ENCODE measurements around the gene HMGN1. TPM values are rescaled to one million over a fixed set of nuclear protein-coding genes. Genes with fewer than 3 reads are reported as not detected.
A peak's percentile ranks its signal among the peaks of the same experiment; 100 is the strongest.

Gene HMGN1, protein sequence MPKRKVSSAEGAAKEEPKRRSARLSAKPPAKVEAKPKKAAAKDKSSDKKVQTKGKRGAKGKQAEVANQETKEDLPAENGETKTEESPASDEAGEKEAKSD
- 100 to 1,000 TPM; 141 to 270 TPM for total RNA-seq

DNA sequence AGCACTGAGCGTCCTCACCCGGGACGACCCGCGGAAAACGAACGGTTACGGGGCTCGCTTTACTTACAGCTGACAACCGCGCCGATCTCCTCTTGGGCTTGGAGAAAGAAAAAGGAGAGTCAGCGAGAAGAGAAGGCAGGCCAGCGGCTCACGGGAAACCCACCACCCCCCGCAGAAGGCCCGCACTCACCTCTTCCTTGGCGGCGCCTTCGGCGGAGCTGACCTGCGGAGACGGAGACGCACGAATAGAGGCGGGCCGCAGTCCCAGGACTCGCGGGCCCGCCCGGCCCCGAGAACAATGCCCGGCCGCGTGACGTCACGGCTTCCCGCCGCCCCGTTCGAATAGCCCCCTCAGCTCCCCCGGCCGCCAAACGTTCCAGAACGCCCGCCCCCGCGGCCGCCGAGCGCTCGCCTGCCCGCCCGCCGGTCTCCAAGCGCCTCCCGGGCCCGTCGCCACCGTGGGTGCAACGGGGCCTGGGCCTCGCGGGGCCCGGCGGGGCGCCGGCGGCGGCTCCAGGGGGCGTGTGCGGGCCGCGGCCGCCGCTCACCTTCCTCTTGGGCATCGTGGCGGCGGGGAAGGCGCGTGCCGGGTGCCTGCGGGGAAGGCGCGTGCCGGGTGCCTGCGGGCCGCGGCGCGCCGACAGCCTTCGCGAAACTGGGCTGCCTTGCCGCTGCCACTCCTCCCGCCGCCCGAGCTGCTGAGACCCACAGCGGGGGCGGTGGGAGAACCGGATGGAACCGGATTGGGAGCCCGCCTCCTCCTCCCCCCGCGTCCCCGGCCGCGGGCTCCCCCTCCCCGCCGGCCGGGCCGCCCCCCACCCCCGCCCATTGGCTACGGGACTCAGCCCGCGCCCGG lies at the start of gene HMGN1:
HMGN1 (minus strand) TSS at position 734 of the 856 bp plus-strand sequence; CDS start at position 563, 171 bp downstream.
- intact Hi-C loops (cut with DNase I), result loop anchor here (2.0 kb wide), 2 partner anchors 36 to 38 kb away; partner anchors contain the start of gene BRWD1
- no peaks in the 10 kb centered on the region for H3K9me3 ChIP-seq
- under 1% methylated on average over 76 of the region's 116 CpGs for WGBS

DNA sequence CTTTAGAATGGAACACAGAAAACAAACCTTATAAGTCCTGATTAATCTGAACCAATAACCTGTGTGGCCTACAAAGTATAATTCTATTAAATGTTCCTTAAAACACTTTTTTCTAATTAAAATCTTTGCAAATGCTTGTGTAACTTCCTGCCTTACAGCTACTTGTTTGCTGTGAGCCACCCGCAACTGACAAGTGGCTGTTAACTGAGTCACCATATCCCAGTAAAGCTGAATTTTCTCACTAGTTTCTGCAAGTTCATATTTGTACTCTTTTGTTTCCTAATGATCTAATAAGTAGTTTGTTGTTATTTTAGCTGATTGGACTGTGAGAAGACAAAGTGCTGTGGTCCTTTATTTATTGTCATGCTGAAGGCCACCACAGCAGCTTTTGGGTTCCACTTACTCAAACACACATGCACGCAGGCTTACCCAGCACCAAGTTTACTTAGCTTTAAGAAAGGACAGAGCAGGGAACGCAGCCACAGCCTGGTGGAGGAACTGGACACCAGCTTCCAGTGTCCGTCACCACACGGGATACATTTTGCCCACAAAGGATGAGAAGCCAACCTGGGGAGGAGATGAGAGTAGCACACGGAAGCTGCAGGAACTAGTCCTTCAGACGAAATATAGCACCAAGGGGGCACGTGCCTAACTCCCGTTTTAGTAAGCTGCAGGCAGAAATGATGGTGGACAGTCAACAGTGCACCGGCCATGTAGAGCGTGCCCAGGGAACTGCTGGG lies 48.9 kb upstream of the HMGN1 start:
- H3K4me1 ChIP-seq (replicated peaks), result no peaks in the 10 kb centered on the region
- intact Hi-C loops (cut with DNase I), result no loop called here
- H3K27ac ChIP-seq, result no peak overlapping the region
- DNase-seq (ENCODE audit: low spot score), result no peak
- TF ChIP-seq POLR2A (IDR thresholded peaks at IDR 0.05) (no peak), POLR2AphosphoS5 (IDR thresholded peaks at IDR 0.05) (no peak)
- TF ChIP-seq, protein P1, sequence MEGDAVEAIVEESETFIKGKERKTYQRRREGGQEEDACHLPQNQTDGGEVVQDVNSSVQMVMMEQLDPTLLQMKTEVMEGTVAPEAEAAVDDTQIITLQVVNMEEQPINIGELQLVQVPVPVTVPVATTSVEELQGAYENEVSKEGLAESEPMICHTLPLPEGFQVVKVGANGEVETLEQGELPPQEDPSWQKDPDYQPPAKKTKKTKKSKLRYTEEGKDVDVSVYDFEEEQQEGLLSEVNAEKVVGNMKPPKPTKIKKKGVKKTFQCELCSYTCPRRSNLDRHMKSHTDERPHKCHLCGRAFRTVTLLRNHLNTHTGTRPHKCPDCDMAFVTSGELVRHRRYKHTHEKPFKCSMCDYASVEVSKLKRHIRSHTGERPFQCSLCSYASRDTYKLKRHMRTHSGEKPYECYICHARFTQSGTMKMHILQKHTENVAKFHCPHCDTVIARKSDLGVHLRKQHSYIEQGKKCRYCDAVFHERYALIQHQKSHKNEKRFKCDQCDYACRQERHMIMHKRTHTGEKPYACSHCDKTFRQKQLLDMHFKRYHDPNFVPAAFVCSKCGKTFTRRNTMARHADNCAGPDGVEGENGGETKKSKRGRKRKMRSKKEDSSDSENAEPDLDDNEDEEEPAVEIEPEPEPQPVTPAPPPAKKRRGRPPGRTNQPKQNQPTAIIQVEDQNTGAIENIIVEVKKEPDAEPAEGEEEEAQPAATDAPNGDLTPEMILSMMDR (IDR thresholded peaks at IDR 0.05), result no peak
- no peak overlapping the region for H3K4me3 ChIP-seq
- H3K9me3 ChIP-seq, result no peaks in the 10 kb centered on the region
- no peaks in the 10 kb centered on the region for H3K27me3 ChIP-seq (replicated peaks; ENCODE audit: insufficient read depth)
- H3K36me3 ChIP-seq, result no peaks in the 10 kb centered on the region
- 87% methylated on average over 11 of the region's 11 CpGs for WGBS

More for the DNA sequence above, at the start of gene HMGN1:
- H3K4me3 ChIP-seq, result peak within 1 kb of the TSS; percentile 67 to 73
- no peaks in the 10 kb centered on the region for H3K27me3 ChIP-seq (replicated peaks; ENCODE audit: insufficient read depth)
- TF ChIP-seq, protein P1 (IDR thresholded peaks at IDR 0.05), result peak in 2 of 4 experiments; percentile 16 to 23
- TF ChIP-seq POLR2AphosphoS5 (IDR thresholded peaks at IDR 0.05) (no peak), POLR2A (IDR thresholded peaks at IDR 0.05) (peak; percentile 85)
- DNase-seq (ENCODE audit: low spot score), result peak; percentile 87
- H3K36me3 ChIP-seq, result no peaks in the 10 kb centered on the region
- H3K27ac ChIP-seq, result peak within 1 kb of the TSS; percentile 95 to 97
- peaks cover 6% of the 10 kb centered on the region for H3K4me1 ChIP-seq (replicated peaks)

DNA sequence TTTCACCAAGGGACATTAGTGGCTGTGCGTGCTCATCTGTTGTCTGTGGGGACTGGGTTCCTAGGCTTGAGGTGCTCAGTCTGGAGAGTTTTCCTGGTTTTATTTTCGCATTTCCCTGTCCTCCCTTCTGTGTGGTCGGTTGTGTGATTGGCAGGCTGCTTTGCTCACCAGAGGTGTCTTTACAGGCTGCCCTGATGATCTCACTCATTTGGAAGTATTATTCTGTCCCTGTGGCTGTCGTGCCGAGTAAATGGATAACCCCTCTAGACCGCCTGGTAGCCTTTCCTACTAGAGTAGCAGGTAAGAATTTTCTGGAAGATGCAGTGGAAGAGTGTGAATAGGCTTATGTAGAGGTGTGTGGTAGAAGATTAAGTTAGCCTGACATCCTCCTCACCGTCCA lies 44.1 kb upstream of the HMGN1 start:
- 85% methylated on average over 7 of the region's 7 CpGs for WGBS
- Histone ChIP-seq H3K27ac (no peak overlapping the region), H3K4me3 (no peak overlapping the region), H3K27me3 (replicated peaks; ENCODE audit: insufficient read depth) (no peaks in the 10 kb centered on the region), H3K4me1 (replicated peaks) (no peaks in the 10 kb centered on the region), H3K36me3 (no peaks in the 10 kb centered on the region), H3K9me3 (no peaks in the 10 kb centered on the region)
- TF ChIP-seq POLR2AphosphoS5 (IDR thresholded peaks at IDR 0.05), result no peak
- TF ChIP-seq, protein P1 (IDR thresholded peaks at IDR 0.05), result no peak
- TF ChIP-seq POLR2A (IDR thresholded peaks at IDR 0.05), result no peak
- intact Hi-C loops (cut with DNase I), result no loop called here
- DNase-seq (ENCODE audit: low spot score), result no peak

DNA sequence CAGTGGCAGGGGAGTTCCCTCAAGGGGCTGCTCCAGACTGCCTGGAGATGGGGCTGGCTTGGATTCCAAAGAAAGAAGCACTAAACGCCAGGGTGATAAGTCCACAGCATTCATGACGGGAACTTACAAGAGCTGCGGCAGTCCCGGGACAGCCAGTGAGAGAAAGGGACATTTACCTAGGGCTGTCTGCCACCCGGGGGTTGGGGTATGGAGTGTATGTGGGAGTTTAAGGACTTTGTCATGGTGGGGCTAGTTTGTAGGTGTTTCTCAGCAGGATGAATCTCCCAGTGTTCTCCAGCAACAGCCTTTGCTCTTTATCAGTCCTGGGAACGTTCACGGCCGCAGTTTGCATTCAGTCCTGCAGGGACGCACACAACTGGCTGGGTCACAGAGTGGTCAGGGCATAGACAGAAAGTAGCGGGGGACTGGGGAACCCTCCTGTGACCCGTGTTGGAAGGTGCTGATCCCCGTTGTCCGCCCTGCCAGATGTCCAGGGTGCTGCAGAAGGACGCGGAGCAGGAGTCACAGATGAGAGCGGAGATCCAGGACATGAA lies 41.4 kb upstream of the HMGN1 start:
- no peak for DNase-seq (ENCODE audit: low spot score)
- Histone ChIP-seq H3K27me3 (replicated peaks; ENCODE audit: insufficient read depth) (no peaks in the 10 kb centered on the region), H3K36me3 (no peaks in the 10 kb centered on the region), H3K4me3 (no peak overlapping the region), H3K4me1 (replicated peaks) (no peaks in the 10 kb centered on the region), H3K27ac (no peak overlapping the region), H3K9me3 (no peaks in the 10 kb centered on the region)
- intact Hi-C loops (cut with DNase I), result no loop called here
- WGBS, result 70% methylated on average over 16 of the region's 16 CpGs
- TF ChIP-seq POLR2A (IDR thresholded peaks at IDR 0.05) (no peak), POLR2AphosphoS5 (IDR thresholded peaks at IDR 0.05) (no peak)
- TF ChIP-seq, protein P1 (IDR thresholded peaks at IDR 0.05), result no peak

Measured in prostate gland (tissue), 2 donors.